ENCODE results near the gene VPS18. TPM values are rescaled to one million over a fixed set of nuclear protein-coding genes. Genes with fewer than 3 reads are reported as not detected.

Gene VPS18
- total RNA-seq, 1 donor from 2014 or later = 25.6 TPM

GRCh38 chr15:40906091-40906990, 12.1 kb downstream of the VPS18 start:
- Mint-ChIP-seq H3K9me3 (no peaks in the 10 kb centered on the region), H3K4me3 (peak overlapping the region; percentile 44), H3K27ac (peak overlapping the region; percentile 70), H3K4me1 (ENCODE audit: unreplicated experiment) (peaks cover 28% of the 10 kb centered on the region), H3K36me3 (peaks cover 11% of the 10 kb centered on the region), H3K27me3 (no peaks in the 10 kb centered on the region)
- DNase-seq (ENCODE audit: extremely low spot score, unreplicated experiment) = peak; percentile 93
- TF ChIP-seq, protein P1, sequence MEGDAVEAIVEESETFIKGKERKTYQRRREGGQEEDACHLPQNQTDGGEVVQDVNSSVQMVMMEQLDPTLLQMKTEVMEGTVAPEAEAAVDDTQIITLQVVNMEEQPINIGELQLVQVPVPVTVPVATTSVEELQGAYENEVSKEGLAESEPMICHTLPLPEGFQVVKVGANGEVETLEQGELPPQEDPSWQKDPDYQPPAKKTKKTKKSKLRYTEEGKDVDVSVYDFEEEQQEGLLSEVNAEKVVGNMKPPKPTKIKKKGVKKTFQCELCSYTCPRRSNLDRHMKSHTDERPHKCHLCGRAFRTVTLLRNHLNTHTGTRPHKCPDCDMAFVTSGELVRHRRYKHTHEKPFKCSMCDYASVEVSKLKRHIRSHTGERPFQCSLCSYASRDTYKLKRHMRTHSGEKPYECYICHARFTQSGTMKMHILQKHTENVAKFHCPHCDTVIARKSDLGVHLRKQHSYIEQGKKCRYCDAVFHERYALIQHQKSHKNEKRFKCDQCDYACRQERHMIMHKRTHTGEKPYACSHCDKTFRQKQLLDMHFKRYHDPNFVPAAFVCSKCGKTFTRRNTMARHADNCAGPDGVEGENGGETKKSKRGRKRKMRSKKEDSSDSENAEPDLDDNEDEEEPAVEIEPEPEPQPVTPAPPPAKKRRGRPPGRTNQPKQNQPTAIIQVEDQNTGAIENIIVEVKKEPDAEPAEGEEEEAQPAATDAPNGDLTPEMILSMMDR (conservative IDR thresholded peaks at IDR 0.05) = peak; percentile 92

DNA sequence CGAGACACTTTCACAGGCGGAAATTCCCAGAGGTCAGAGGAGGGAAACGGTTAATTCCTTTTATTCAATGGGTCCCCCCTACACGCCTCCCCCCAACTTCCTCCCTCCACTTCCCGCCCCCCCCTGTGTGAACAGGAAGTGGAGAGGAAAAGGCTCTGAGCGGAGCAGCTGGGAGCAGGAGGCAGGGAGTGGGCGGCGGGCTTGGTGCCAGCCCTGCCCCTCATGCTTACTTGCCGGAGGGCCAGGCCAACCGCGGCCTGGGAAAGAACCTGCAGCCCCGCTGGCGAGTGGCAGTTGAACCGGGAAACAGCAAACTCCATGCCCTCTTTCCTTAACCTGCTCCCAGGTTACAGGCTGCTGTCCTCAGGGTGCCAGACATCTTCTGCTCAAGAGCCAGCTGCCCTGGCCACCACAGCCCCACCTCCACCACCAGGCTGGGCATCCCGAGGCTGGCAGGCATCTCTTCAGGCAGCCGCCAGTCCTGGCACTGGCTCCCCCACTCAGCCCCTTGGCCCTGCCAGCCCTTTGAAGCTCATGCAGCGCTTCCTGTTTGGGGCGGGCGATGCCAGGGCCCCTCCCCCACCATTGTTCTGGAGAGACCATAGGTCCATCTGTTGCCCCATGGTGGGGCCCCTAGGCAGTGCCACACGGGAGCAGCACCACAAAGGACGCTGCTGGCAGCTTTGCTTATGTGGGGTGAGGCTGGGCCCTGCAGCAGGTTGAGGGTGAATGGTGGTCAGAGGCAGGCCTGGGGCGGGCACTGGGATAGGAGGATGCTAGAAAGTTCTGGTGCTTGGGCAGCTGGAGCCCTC, 12.9 kb downstream of the VPS18 start:
- no peak overlapping the region for H3K27ac Mint-ChIP-seq
- TF ChIP-seq, protein P1 (conservative IDR thresholded peaks at IDR 0.05) = no peak
- H3K4me3 Mint-ChIP-seq = no peak overlapping the region
- peaks cover 32% of the 10 kb centered on the region for H3K4me1 Mint-ChIP-seq (ENCODE audit: unreplicated experiment)
- DNase-seq (ENCODE audit: extremely low spot score, unreplicated experiment) = no peak
- H3K36me3 Mint-ChIP-seq = peaks cover 11% of the 10 kb centered on the region
- no peaks in the 10 kb centered on the region for H3K27me3 Mint-ChIP-seq
- no peaks in the 10 kb centered on the region for H3K9me3 Mint-ChIP-seq

- peaks cover 32% of the 10 kb centered on the region for H3K4me1 Mint-ChIP-seq (ENCODE audit: unreplicated experiment)
- H3K27ac Mint-ChIP-seq = peak overlapping the region; percentile 48
- TF ChIP-seq, protein P1 (conservative IDR thresholded peaks at IDR 0.05) = no peak
- H3K9me3 Mint-ChIP-seq = no peaks in the 10 kb centered on the region
- H3K36me3 Mint-ChIP-seq = peaks cover 7% of the 10 kb centered on the region
- no peak for DNase-seq (ENCODE audit: extremely low spot score, unreplicated experiment)
- H3K27me3 Mint-ChIP-seq = no peaks in the 10 kb centered on the region
- H3K4me3 Mint-ChIP-seq = peak overlapping the region; percentile 48
These were observed 13.8 kb downstream of the VPS18 start for GRCh38 chr15:40908095-40908494.

GRCh38 chr15:40909662-40910630, 15.7 kb downstream of the VPS18 start:
- Mint-ChIP-seq H3K27ac (peak overlapping the region; percentile 31), H3K36me3 (no peaks in the 10 kb centered on the region), H3K9me3 (no peaks in the 10 kb centered on the region), H3K4me3 (no peak overlapping the region), H3K27me3 (no peaks in the 10 kb centered on the region), H3K4me1 (ENCODE audit: unreplicated experiment) (peaks cover 26% of the 10 kb centered on the region)
- TF ChIP-seq, protein P1 (conservative IDR thresholded peaks at IDR 0.05) = no peak
- no peak for DNase-seq (ENCODE audit: extremely low spot score, unreplicated experiment)

GRCh38 chr15:40911141-40911540, 16.9 kb downstream of the VPS18 start:
- Mint-ChIP-seq H3K27ac (peak overlapping the region; percentile 70), H3K27me3 (no peaks in the 10 kb centered on the region), H3K36me3 (no peaks in the 10 kb centered on the region), H3K9me3 (no peaks in the 10 kb centered on the region), H3K4me1 (ENCODE audit: unreplicated experiment) (peaks cover 26% of the 10 kb centered on the region), H3K4me3 (no peak overlapping the region)
- no peak for DNase-seq (ENCODE audit: extremely low spot score, unreplicated experiment)
- TF ChIP-seq, protein P1 (conservative IDR thresholded peaks at IDR 0.05) = no peak

All from type B pancreatic cell (in vitro differentiated cells).